Lower leg skin (tissue), 4 donors: Measurements from ENCODE around the gene ABCB1. TPM values are rescaled to one million over a fixed set of nuclear protein-coding genes. Genes with fewer than 3 reads are reported as not detected.

ENCODE experiments used
- DNase-seq, 2 donors: peaks; one replicate each; pipeline ENCODE4 v3.0.0-alpha.2; 2019; ENCODE audit warnings: low spot score in 2 of 2
- H3K4me3 ChIP-seq: fragments of 200-600 bp; sonication (generic); 2 replicates; pipeline ENCODE4 v1.5.1; 2017; ENCODE audit warnings: mild to moderate bottlenecking, low read depth; ENCODE audit not compliant: poor library complexity, severe bottlenecking
- CTCF ChIP-seq, 3 donors: fragments of 450-650 bp; IDR thresholded peaks; one replicate each; pipeline ENCODE4 v1.5.1; 2016; ENCODE audit warnings: antibody characterized with exemption in 3 of 3, mild to moderate bottlenecking in 3 of 3, moderate library complexity in 2 of 3
- POLR2A ChIP-seq, 2 donors: fragments of 450-650 bp; IDR thresholded peaks; one replicate each; pipeline ENCODE4 v1.6.1; 2016 to 2017; ENCODE audit warnings: antibody characterized with exemption in 2 of 2, mild to moderate bottlenecking in 1 of 2, moderate library complexity in 1 of 2
- WGBS, 2 donors: methylation state at CpG; one replicate each; pipeline ENCODE4 v1.1.5; 2018; 5-methylcytosine and 5-hydroxymethylcytosine counted together
- intact Hi-C: fragments of 100-400 bp; cut with DNase I; formaldehyde crosslinking; loops from one replicate; pipeline ENCODE4 v1.15.0; 2023; ENCODE audit warnings: low total_unique reads
- total RNA-seq, 4 donors: library from RNA; depleted of rRNA; stranded (reverse); fragments of >200 nt; gene quantifications; one replicate each; pipeline ENCODE4 v1.1.0, GENCODE V29; 2016

ABCB1 gene
- total RNA-seq, 4 donors from 2014 or later = 0.67 to 4.9 (median 2.5) TPM

GRCh38 chr7:87494454-87494853, 106.2 kb downstream of the ABCB1 start:
- H3K4me3 ChIP-seq = no peak overlapping the region
- no peak for DNase-seq
- intact Hi-C loops = no loop called here
- TF ChIP-seq CTCF (IDR thresholded peaks at IDR 0.05) = no peak
- TF ChIP-seq POLR2A (IDR thresholded peaks at IDR 0.05) = no peak
- 92% methylated on average over 1 of the region's 1 CpG for WGBS, 2 donors

DNA sequence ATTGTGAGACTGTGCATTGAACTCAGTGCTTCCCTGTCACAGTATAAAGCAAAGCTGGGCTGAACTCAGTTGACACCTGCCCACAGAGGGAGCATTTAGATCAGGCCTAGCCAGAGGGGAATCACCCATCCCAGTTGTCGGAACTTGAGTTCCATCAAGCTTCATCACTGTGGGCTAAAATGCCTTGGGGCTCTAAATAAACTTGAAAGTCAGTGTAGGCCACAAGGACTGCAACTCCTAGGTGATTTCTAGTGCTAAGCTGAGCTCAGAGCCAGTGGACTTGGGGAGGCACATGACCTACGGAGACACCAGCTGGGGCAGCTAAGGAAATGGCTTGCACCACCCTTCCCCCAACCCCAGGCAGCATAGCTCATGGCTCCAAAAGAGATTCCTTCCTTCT, 117.6 kb downstream of the ABCB1 start:
- DNase-seq = no peak
- no peak overlapping the region for H3K4me3 ChIP-seq
- intact Hi-C loops = no loop called here
- TF ChIP-seq POLR2A (IDR thresholded peaks at IDR 0.05) (no peak), CTCF (IDR thresholded peaks at IDR 0.05) (no peak)
- 91 to 100% methylated on average over 2 of the region's 2 CpGs for WGBS, 2 donors

- H3K4me3 ChIP-seq = no peak overlapping the region
- intact Hi-C loops = no loop called here
- whole genome bisulfite sequencing, 2 donors = 75 to 79% methylated on average over 3 of the region's 3 CpGs
- DNase-seq = no peak
- TF ChIP-seq POLR2A (IDR thresholded peaks at IDR 0.05) (no peak), CTCF (IDR thresholded peaks at IDR 0.05) (no peak)
Observed at GRCh38 chr7:87482115-87482514, 118.6 kb downstream of the ABCB1 start.

DNA sequence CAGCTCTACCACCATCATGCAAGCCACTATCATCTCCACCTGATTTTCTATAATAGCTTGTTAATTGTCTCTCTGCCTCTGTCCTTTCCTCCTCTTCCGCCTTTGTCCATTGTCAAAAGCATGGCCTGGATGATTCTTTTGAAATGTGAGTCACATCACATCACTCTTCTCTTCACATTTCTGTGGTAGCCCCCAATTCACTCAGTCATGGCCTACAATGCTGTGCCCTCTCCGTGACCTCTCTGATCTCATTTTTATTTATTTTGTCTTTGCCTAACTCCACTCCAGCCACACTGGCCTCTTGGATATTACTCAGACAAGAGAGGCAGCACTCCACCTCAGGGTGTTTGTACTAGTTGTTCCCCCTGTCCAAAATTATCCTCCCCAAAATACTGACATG, 120.3 kb downstream of the ABCB1 start:
- intact Hi-C loops = no loop called here
- H3K4me3 ChIP-seq = no peak overlapping the region
- TF ChIP-seq POLR2A (IDR thresholded peaks at IDR 0.05) (no peak), CTCF (IDR thresholded peaks at IDR 0.05) (no peak)
- DNase-seq = no peak
- 94% methylated on average over 2 of the region's 2 CpGs for WGBS, 2 donors

GRCh38 chr7:87479951-87480350, 120.7 kb downstream of the ABCB1 start:
- WGBS, 2 donors = 67 to 71% methylated on average over 2 of the region's 2 CpGs
- TF ChIP-seq POLR2A (IDR thresholded peaks at IDR 0.05) = no peak
- no peak for TF ChIP-seq CTCF (IDR thresholded peaks at IDR 0.05)
- intact Hi-C loops = no loop called here
- DNase-seq = no peak
- H3K4me3 ChIP-seq = no peak overlapping the region

DNA sequence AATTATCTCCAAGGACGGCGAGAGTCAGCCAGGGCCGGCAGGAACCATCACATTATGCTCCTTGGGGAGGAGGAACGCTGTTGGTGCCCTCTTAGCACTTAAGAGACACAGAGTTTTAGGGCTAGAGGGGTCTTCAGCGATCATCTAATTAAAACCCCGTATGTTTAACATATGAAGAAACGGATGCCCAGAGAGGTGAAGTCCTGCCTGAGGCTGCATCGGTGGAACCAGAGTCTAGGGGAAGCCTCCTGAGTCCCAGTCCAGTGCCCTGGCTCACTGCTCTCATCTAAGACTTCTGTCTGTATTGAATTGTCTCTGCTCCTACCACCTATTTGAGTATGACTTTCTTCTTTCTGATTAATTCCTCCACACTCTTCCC, 124.5 kb downstream of the ABCB1 start:
- 62 to 66% methylated on average over 8 of the region's 8 CpGs for WGBS, 2 donors
- TF ChIP-seq CTCF (IDR thresholded peaks at IDR 0.05) = no peak
- no peak for TF ChIP-seq POLR2A (IDR thresholded peaks at IDR 0.05)
- intact Hi-C loops = no loop called here
- H3K4me3 ChIP-seq = no peak overlapping the region
- DNase-seq = no peak
